Heart left ventricle (tissue), 16 donors: Measurements from ENCODE around the gene ZNF343. TPM values are rescaled to one million over a fixed set of nuclear protein-coding genes. Genes with fewer than 3 reads are reported as not detected.

Source experiments
- ATAC-seq, 4 donors: fragments of 200-7000 bp; cut with Tn5 transposase; one replicate each; pipeline ENCODE4 v1.9.1; 2020 to 2022; ENCODE audit warnings: moderate library complexity in 4 of 4, mild to moderate bottlenecking in 3 of 4, moderate number of reproducible peaks in 1 of 4
- DNase-seq, 5 donors: peaks; one replicate each; pipeline ENCODE4 v3.0.0-alpha.2; 2020
- H3K27ac ChIP-seq, 12 donors: fragments of 200-600 bp; sonication (generic) in 4 of 12; one replicate each; pipeline versions ENCODE4 v1.5.0 to v1.8.0; 2016 to 2022; ENCODE audit warnings: mild to moderate bottlenecking in 2 of 12
- H3K27me3 ChIP-seq, 9 donors: fragments of 200-600 bp; sonication (generic) in 2 of 9; one replicate each; pipeline versions ENCODE4 v1.5.1 to v1.8.0; 2016 to 2022; ENCODE audit warnings: mild to moderate bottlenecking in 3 of 9
- H3K36me3 ChIP-seq, 9 donors: fragments of 200-600 bp; sonication (generic) in 2 of 9; one replicate each; pipeline versions ENCODE4 v1.5.0 to v1.8.0; 2018 to 2022; ENCODE audit warnings: mild to moderate bottlenecking in 2 of 9
- H3K4me1 ChIP-seq, 12 donors: fragments of 200-600 bp; sonication (generic) in 4 of 12; one replicate each; pipeline versions ENCODE4 v1.5.0 to v1.8.0; 2016 to 2022; ENCODE audit warnings: mild to moderate bottlenecking in 3 of 12
- H3K4me3 ChIP-seq, 12 donors: fragments of 200-600 bp; sonication (generic) in 4 of 12; one replicate each; pipeline versions ENCODE4 v1.5.0 to v1.8.0; 2017 to 2022; ENCODE audit warnings: mild to moderate bottlenecking in 9 of 12, moderate library complexity in 4 of 12
- H3K9me3 ChIP-seq, 12 donors: fragments of 200-600 bp; sonication (generic) in 4 of 12; one replicate each; pipeline versions ENCODE4 v1.5.0 to v1.8.0; 2016 to 2022; ENCODE audit warnings: mild to moderate bottlenecking in 1 of 12
- POLR2A ChIP-seq, 2 donors: fragments of 450-650 bp; IDR thresholded peaks; one replicate each; pipeline ENCODE4 v1.6.1; 2017; ENCODE audit warnings: antibody characterized with exemption in 2 of 2, mild to moderate bottlenecking in 2 of 2, moderate library complexity in 2 of 2
- WGBS, 4 donors: extraction: QIAGEN DNeasy Blood & Tissue Kit in 2 of 4; methylation state at CpG; one replicate each; pipeline versions ENCODE4 v1.1.5 to v1.1.7; 2013 to 2018; 5-methylcytosine and 5-hydroxymethylcytosine counted together
- intact Hi-C, 10 donors: fragments of 100-400 bp; cut with DNase I; formaldehyde crosslinking; loops; one replicate each; pipeline versions ENCODE4 v1.11.1 to v1.14.2; 2022
- polyA plus RNA-seq, 2 donors: library from polyadenylated mRNA; stranded (reverse); fragments of 200-250 nt; gene quantifications; one replicate each; pipeline ENCODE4 v1.2.3, GENCODE V29; 2013
- total RNA-seq, 9 donors: library from RNA; depleted of rRNA in 2 of 9; stranded (reverse); fragments of >200 nt in 2 of 9; fragmentation: NEBNext Ultra II Directional in 3 of 9; extraction: Animal tissue kit (Norgen Biotek cat#: 25700) in 3 of 9; gene quantifications; one replicate each; pipeline versions ENCODE4 v1.1.0 to v1.2.4, GENCODE V29; 2016 to 2023
- TF ChIP-seq, protein P1 (sequence below), 12 donors: fragments of 200-600 bp; sonication (generic) in 4 of 12; IDR thresholded peaks; one replicate each; pipeline versions ENCODE4 v1.5.0 to v1.8.0; 2018 to 2022; ENCODE audit warnings: antibody characterized with exemption in 12 of 12, mild to moderate bottlenecking in 5 of 12
- donor health status: ischemic (EF 13 %, LVEDD 7.1; RV severe dilation, severe dysfunction).
- donor health status: healthy with polysubstance abuse.
- donor health status: DM: no; HTN: yes; CAD: no.
- donor health status: DM: no; HTN: no; CAD: no.
- donor health status: ischemic (EF 25% LVEDD 6.9; RV normal size, moderate dysfunction).
- donor health status: ischemic (EF 25% LVEDD 5.7; RV mildly dilated, moderate dysfunction).
- donor health status: healthy.
- donor health status: DM: yes; HTN: yes; CAD: no.
- donor health status: ischemic (EF 35%, LVEDD 5.7; RV mildly dilated, moderate dysfunction).
- donor health status: nonischemic (EF 11% LVEDD 7.7; RV severe dilation, severe dysfunction).
- donor health status: DM: yes; HTN: yes; CAD: no.
- donor health status: PGD.
- donor health status: ischemic (EF 29% LVEDD 5.4; RV normal size, mild dysfunction).
- donor health status: nonischemic (EF 23%, LVEDD 6.1; RV moderate dilation, normal function).

Gene ZNF343
- total and polyA plus RNA-seq, 11 donors, result 2.6 to 8.6 (median 5.4) TPM

DNA sequence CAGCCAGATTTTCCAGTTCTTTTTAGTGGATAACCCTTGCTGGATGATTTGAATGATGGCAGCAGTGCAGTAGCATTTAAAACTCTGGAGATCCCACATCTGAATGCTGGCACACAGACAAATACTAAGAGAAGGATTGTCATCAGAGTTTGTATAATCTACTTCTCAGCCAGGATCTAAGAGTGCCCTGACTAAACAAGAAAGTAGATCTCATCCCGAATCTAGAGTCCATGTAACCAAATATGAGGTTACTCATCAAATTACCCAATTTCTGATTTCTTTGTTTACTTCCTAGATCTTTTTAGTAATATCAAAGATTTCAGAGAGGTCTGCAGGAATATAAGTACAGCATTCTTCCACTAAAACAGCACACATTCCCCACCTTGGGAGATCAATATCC, 35.5 kb upstream of the ZNF343 start:
- Histone ChIP-seq H3K9me3 (no peaks in the 10 kb centered on the region), H3K36me3 (no peaks in the 10 kb centered on the region), H3K27me3 (peaks cover 0 to 36% (median 0%) of the 10 kb centered on the region in 9 donors), H3K4me1 (no peaks in the 10 kb centered on the region), H3K4me3 (no peak overlapping the region), H3K27ac (no peak overlapping the region)
- intact Hi-C loops, result no loop called here
- TF ChIP-seq POLR2A (IDR thresholded peaks at IDR 0.05), result no peak
- ATAC-seq, result no peak
- 68 to 88% (median 82%) methylated on average over 1 of the region's 1 CpG for WGBS, 4 donors
- DNase-seq, result no peak

DNA sequence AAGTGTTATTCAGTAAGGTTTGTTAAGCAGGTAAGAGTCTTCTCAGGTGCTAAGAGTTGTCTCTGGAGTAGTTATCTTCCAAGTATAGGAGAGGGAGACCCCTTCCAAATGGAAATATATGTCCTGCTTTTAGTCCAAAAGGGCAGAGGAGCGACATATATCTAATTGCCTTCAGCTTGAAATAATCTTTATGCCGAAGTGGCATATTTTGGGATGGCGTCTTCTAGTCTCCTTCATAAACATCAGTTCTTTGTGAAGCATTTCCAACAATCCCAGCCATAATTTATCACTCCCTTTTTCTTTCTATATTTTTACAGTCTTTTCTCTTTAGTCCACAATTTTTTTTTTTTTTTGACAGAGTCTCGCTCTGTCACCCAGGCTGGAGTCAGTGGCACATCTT, 33.6 kb upstream of the ZNF343 start:
- Histone ChIP-seq H3K36me3 (no peaks in the 10 kb centered on the region), H3K9me3 (no peaks in the 10 kb centered on the region), H3K4me1 (no peaks in the 10 kb centered on the region), H3K27me3 (peaks cover 0 to 46% (median 8%) of the 10 kb centered on the region in 9 donors), H3K27ac (no peak overlapping the region), H3K4me3 (no peak overlapping the region)
- DNase-seq (no peak), ATAC-seq (no peak)
- 87 to 91% (median 90%) methylated on average over 4 of the region's 4 CpGs for WGBS, 4 donors
- no peak for TF ChIP-seq POLR2A (IDR thresholded peaks at IDR 0.05)
- intact Hi-C loops, result no loop called here

DNA sequence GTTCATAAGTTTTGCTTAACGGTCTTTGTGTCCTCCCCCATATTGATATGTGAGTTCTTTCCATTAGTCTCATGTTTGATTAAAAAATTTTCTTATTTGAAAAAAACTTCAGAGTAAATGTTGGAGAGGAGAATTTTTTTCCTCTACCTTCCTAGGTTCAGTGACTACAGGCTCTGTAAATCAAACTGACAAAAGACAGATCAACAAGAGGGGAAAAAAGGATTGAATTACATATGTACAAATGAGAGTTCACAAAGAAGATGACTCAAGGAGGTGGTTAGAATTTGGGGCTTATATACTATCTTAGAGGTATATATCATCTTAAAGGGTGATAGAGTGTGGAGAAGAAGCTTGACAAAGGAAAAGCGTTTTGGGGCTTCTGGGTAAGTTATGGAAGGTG, 33.2 kb upstream of the ZNF343 start:
- ATAC-seq (no peak), DNase-seq (no peak)
- Histone ChIP-seq H3K36me3 (no peaks in the 10 kb centered on the region), H3K4me3 (no peak overlapping the region), H3K9me3 (no peaks in the 10 kb centered on the region), H3K27me3 (peaks cover 0 to 48% (median 8%) of the 10 kb centered on the region in 9 donors), H3K27ac (no peak overlapping the region), H3K4me1 (no peaks in the 10 kb centered on the region)
- TF ChIP-seq, protein P1, sequence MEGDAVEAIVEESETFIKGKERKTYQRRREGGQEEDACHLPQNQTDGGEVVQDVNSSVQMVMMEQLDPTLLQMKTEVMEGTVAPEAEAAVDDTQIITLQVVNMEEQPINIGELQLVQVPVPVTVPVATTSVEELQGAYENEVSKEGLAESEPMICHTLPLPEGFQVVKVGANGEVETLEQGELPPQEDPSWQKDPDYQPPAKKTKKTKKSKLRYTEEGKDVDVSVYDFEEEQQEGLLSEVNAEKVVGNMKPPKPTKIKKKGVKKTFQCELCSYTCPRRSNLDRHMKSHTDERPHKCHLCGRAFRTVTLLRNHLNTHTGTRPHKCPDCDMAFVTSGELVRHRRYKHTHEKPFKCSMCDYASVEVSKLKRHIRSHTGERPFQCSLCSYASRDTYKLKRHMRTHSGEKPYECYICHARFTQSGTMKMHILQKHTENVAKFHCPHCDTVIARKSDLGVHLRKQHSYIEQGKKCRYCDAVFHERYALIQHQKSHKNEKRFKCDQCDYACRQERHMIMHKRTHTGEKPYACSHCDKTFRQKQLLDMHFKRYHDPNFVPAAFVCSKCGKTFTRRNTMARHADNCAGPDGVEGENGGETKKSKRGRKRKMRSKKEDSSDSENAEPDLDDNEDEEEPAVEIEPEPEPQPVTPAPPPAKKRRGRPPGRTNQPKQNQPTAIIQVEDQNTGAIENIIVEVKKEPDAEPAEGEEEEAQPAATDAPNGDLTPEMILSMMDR (IDR thresholded peaks at IDR 0.05), result no peak
- TF ChIP-seq POLR2A (IDR thresholded peaks at IDR 0.05), result no peak
- intact Hi-C loops, result no loop called here
- 76 to 87% (median 84%) methylated on average over 2 of the region's 2 CpGs for WGBS, 4 donors

DNA sequence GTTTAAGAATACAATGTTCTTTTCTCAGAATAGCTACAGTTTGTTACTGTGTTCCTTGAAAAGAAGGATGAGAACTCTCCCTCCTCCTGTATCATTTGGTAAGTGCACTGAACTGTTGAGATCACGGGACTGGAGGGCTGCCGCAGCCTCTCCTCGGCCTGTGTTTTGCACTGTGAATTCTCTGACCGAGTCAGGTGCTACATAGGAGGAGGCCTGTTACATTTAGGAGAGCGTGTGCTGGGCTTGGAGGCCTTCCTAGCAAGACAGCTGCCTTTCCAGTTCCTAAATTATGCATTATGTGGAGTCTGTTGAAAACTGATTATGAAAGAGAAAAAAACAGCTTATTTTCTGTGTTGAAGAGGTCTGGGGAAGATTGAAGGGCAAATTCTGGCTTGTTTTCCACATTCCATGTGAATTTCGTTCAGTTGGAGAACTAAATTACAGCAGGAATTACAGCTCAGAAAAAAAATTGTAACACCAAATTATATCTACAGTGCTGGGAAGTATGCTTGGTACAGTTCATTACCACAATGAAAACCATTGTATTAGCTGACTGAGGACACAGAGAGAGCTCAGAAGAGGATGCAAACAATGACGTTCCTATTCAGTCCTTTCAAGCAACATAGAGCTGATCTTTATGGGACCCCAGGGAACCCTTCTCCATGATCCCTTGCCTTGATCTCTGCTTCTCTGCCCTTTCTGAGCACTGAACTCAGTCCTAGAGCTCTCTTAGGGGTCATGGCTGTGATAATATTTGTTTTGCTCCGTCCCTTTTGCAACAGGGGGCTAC, 30.4 kb upstream of the ZNF343 start:
- WGBS, 4 donors, result 52 to 56% (median 54%) methylated on average over 8 of the region's 8 CpGs
- no peak for ATAC-seq
- no peak for DNase-seq
- Histone ChIP-seq H3K36me3 (no peaks in the 10 kb centered on the region), H3K27ac (no peak overlapping the region), H3K27me3 (peaks cover 0 to 57% (median 9%) of the 10 kb centered on the region in 9 donors), H3K4me3 (no peak overlapping the region), H3K4me1 (no peaks in the 10 kb centered on the region), H3K9me3 (no peaks in the 10 kb centered on the region)
- no peak for TF ChIP-seq POLR2A (IDR thresholded peaks at IDR 0.05)
- TF ChIP-seq, protein P1 (IDR thresholded peaks at IDR 0.05), result no peak
- intact Hi-C loops, result loop anchor here in 1 of 10 donors (10.0 kb wide), 1 partner anchor 456 kb away; no protein-coding TSS in a partner anchor

DNA sequence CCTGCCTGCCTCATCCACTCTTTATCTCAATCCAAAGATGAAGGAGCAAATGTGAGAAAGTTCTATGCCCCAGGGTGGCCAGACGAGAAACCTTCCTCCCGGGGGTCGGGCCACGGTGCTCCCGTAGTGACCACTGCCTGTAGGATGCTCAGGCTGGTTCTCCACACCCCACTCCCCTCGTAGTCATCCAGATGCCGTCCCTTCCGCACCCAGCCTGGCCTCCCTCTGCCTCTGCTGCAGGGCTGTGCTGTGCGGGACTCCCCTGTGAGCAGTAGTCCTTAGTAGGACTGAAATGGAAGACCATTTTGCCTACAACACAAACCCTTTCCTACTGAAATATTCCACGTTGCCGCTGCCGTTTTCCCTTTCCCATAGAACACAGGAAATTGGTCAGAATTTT, 29.6 kb upstream of the ZNF343 start:
- Histone ChIP-seq H3K4me1 (no peaks in the 10 kb centered on the region), H3K36me3 (no peaks in the 10 kb centered on the region), H3K27me3 (peaks cover 0 to 59% (median 9%) of the 10 kb centered on the region in 9 donors), H3K4me3 (no peak overlapping the region), H3K9me3 (no peaks in the 10 kb centered on the region), H3K27ac (no peak overlapping the region)
- TF ChIP-seq, protein P1 (IDR thresholded peaks at IDR 0.05), result no peak
- DNase-seq (no peak), ATAC-seq (no peak)
- 67 to 74% (median 72%) methylated on average over 12 of the region's 12 CpGs for WGBS, 4 donors
- intact Hi-C loops, result loop anchor here in 1 of 10 donors (10.0 kb wide), 1 partner anchor 456 kb away; no protein-coding TSS in a partner anchor
